Activated CD8-positive, alpha-beta memory T cell treated with anti-CD3 and anti-CD28 coated beads for 24 hours (primary cell): ENCODE measurements around the gene HDAC7.
"Not testable (repeated sequence)": the region's sequence is repeated elsewhere in the genome, so short reads cannot be mapped to it uniquely, and the experiment has no call there.

Experiments used
- DNase-seq: peaks from one replicate; pipeline ENCODE4 v3.0.0-alpha.2; 2020

The HDAC7 gene

DNA sequence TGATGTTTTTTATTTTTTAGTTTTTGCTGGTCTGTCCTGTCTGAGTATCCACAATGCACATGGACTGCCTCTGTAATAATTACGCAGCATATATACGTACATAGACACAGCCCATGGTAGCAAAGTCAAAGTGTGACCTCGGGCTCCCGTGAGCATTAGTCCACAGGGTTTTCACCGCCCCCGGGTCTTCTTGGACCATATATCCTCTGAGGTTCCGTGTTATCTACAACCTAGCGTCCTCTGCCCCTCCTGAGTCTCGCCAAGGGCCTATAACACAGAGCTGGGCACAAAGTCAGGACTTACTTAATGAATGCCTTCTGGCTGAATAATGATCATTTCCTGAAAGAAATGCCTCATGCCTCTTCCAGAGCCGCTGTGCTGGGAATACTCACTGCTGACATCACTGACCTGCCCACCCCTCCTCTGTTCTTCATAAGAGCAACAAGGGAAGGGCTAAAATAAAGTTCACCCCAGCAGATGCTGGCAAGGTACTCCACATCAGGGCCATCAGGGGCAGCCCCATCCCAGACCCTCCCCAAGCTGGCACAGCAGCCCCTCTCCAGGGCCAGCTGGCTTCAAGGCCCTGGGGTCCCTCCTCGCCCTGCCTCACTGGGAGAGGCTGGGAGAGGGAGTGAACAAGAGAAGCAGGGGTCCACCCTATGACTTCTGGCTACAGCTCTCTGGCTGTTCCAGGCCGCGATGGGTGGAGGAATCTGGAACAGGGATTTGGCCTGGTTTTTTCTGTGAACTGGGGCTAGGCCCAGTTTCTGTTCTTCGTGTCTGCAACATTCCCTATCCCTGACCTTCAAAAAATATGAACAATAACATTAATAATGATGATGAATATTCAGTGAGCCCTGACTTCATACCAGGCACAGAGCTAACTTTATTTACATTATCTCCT is 7.9 kb downstream of the HDAC7 start:
- no peak for DNase-seq

GRCh38 chr12:47811072-47811396 is 8.7 kb downstream of the HDAC7 start:
- no peak for DNase-seq

DNA sequence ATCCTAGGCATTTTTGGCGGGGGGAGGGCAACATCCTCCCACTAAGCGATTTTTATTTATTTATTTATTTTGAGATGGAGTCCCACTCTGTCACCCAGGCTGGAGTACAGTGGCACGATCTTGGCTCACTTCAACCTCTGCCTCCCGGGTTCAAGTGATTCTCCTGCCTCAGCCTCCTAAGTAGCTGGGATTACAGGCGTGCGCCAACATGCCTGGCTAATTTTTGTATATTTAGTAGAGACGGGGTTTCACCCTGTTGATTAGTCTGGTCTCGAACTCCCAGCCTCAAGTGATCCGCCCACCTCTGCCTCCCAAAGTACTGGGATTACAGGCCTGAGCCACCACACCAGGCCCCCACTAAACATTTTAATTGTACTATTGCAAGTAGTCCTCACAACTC is 10.2 kb downstream of the HDAC7 start:
- not testable (repeated sequence) for DNase-seq

DNA sequence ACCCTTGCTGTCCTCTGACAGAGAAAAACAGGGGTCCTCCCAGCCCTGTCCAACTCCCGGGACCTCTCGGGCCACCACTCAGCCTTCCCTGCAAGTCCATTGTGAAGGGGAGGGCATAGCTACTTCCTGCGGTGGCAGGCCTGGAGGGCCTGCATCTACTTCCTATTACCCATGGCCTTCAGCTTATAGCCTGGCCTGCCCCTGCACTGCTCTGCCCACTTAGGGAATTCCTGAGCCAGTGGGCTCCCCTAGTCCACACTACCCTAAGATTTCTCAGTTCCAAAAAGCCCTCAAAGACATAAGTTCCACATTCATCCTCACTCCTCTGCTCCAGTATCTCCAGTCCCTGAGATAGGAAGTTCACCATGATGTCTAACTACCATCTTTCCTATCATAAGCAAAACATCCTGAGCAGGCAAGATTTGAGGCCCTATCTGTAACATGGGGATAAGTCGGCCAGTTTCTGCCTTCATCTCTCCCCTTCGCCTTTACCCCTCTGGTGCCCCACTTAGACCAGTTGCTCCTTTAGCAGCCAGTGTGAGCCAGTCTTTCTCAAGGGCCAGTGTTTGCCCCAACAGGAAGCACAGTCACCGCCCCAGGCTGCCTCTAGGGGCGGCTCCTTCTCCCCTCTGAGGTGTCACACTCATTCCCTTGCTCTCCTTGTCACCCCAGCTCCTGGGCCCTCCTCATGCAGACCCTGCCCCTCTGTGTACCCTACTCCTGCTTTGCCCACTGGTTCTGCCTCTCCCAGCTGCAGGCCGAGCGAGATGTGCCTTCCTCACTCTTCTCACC is 10.9 kb downstream of the HDAC7 start:
- DNase-seq = peak; percentile 80

GRCh38 chr12:47808050-47808449 is 11.7 kb downstream of the HDAC7 start:
- DNase-seq = peak; percentile 90

DNA sequence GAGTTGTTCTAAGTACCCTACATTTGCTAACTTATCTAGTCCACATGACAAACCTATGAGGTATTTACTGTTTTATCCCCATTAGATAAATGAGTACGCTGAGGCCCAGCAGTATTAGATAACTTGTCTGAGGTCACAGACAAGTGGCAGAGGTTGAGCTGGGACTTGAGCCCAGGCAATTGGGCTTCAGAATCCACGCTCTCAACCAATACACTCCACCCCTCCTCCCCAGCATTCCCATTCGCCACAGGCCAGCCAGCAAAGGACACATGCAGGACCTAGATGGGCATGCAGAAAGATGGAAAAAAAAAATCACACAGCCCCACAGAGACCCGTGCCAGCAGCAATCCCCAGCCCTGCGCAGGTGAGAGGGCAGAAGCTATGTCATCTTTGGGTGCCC is 12.4 kb downstream of the HDAC7 start:
- no peak for DNase-seq

DNA sequence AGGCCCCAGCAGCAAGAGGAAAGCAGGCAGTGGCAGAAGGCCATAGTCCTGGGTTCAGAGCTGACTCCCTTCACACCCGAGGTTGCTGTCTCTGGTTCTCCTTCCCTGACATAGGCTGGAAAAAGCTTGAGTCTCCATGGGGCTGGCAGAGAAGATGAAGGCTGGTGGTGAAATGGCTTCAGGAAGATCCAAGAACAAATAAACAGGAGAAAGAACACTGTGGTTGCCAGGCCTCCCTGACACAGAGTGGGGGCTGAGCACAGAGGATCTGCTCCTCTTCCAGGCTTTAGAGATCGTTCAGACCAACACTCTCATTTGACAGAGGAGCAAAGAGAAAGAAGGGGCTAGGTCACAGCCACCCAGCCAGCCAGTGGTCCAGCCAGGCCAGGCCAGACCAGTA is 14.3 kb downstream of the HDAC7 start:
- no peak for DNase-seq

- DNase-seq = no peak
Measured at GRCh38 chr12:47804171-47804570, 15.5 kb downstream of the HDAC7 start.

DNA sequence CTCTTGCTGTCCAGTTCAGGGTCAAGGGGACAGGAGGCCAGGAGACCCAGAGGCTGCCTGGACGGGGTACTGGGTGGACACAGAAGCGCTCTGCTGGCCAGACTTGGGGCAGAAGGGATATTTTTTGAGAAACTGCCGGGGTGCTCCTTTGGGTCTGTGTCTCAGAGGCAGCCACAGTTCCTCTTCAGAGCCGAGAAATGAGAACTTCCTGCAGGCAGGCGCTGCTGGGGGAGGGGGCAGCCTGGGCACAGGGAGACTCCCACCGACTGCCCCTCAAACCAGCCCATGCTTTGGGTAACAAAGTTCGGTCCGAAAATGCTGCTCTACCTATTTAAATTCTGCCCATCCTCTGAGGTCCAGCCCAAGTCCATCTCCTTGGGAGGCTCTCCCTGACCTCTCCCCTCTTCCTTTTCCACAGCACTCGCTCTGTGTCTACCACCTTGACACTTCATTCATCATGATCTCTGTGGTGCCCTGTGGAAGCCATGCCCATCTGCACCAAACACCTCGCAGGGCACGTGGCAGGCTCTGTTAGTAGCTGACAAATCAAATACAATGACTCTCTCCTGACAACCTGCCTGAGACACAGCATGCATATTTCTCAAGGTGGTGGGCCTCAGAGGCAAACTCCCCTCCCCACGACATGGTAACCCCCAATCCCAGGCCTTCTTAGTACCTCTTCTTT is 16.4 kb downstream of the HDAC7 start:
- no peak for DNase-seq

GRCh38 chr12:47802312-47802711 is 17.4 kb downstream of the HDAC7 start:
- DNase-seq = no peak

- no peak for DNase-seq
Measured at GRCh38 chr12:47801904-47802246, 17.8 kb downstream of the HDAC7 start.

DNA sequence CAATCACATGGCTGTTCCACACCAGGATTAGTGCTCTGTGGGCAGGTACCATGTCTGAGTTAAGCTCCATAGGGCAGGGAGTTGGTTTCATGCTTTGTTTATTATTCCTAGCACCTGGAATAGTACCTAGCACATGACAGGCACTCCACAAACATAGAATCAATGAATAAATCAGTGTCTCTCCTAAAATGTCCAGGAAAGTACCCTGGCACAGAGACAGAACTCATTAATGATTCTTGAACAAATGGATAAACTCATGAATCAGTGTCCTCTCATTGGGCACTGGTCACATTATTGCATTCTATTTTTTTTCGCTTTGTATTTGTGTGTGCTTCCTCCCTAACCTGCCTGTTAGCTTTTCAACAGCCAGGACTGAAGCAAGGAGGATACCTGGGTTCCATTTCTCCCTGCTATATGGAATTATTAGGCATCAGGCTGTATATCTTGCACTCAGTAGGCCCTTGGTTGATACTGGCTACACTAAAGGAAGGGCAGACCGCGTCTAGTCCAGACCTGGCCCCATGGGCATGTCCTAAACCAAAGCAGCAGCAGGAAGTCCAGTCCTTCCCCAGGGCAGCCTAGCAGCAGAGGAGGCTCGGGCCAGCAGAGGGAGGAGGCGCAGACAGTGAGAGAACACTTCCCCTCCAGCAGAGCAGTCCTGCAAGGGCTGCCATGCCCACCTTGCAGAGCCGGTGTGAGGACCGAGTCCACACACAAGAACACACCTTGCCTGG is 18.4 kb downstream of the HDAC7 start:
- DNase-seq = no peak

- DNase-seq = no peak
Measured at GRCh38 chr12:47800582-47800981, 19.1 kb downstream of the HDAC7 start.

DNA sequence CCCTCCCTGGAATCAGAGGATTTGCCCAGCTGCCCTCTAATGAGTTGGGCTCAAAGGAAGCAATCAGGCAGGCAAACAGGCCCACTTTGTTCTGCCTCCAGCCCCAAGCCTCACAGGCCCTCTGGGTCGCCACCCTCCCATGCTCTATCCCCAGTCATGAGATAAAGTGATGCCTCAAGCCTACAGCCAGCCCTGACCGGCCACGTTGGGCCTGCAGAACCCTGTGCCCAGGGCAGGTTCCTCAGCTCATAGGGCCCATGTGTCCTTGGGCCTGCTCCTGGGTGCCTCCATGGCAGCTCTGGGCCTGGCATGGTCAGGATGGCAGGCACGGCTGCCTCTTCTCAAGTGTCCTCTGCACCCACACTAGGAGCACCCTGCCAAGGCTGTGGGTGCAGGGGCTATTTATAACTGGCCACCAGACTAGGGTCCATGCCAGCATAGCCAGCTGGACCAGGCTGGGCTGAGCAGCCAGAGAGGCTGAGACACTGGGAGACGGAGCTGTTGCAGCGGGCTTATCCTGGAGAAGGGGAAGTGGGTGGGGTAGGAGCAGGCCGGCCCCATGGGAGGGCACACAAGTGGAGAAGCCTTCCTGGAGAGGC is 20.2 kb downstream of the HDAC7 start:
- DNase-seq = no peak

DNA sequence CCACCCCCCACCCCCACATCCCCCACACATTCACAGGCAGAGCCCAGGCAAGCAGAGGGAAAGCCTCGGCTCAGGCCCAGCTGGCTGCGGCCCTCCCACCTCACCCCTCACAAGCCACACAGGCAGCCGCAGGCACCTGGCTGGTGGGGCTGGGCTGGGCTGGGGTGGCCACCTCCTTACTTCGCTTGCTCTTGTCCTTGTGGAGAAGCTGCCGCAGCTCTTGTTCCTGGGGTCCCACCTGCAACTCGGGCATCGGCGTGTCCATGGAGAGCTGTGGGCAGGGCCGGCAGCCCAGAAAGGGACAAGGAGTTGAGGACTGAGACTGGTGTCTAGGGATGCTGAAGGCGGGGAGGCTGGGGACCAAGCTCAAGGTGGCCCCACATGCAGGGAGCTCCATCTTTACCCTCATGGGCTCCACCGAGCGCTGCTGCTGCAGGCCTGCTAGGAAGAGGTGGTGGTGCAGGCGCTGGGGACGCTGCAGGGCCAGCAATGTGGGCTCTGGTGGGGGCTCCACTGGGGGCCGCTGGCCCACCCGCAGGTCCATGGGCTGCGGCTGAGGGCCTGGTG is 21.2 kb downstream of the HDAC7 start:
- no peak for DNase-seq

DNA sequence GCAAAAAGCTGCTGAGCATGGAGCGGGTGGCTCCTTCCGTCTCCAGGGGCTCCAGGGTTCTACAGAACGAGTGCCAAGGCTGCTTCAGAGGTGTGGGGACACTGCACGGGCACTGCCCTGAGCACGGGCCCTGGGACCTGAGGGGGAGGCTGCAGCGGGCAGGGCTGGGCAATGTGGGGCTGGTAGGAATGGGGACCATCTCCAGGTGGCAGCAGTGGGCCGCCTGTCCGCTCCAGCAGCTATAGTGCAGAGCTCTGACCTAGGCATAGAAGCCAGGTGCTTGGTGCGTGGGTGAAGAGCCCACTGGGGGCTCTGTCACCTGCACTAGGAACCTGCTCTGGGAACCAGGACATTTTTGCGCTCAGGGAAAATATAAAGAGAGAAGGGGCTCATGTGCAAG is 22.3 kb downstream of the HDAC7 start:
- DNase-seq = no peak

DNA sequence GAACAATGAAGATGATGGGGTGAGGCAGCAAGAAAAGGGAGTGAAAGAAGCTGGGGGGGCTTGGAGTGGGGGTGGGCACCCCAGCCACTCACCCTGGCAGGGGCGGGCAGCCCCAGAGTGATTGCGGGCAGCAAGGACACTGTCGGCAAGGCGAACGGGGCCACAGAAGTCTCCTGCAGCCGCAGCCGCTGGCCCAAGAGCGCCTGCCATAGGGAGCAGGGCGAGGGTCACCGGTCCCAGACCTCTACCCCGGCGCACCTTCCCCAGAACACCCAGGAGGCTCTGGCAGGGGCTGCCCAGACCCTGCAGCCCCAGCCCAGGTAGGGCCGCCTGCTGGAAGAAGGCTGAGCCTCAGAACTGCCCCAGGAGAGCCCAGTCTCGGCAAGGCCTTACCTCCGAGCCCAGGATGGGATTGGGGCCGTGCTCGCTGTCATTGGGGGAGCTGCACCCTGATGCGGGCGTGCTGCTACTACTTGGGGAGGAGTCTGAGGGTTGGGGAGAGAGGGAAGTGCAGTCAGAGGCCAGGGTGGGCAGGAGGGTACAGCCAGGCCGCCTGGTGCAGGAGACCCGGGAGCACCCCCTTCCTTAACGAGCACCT is 23.8 kb downstream of the HDAC7 start:
- no peak for DNase-seq

DNA sequence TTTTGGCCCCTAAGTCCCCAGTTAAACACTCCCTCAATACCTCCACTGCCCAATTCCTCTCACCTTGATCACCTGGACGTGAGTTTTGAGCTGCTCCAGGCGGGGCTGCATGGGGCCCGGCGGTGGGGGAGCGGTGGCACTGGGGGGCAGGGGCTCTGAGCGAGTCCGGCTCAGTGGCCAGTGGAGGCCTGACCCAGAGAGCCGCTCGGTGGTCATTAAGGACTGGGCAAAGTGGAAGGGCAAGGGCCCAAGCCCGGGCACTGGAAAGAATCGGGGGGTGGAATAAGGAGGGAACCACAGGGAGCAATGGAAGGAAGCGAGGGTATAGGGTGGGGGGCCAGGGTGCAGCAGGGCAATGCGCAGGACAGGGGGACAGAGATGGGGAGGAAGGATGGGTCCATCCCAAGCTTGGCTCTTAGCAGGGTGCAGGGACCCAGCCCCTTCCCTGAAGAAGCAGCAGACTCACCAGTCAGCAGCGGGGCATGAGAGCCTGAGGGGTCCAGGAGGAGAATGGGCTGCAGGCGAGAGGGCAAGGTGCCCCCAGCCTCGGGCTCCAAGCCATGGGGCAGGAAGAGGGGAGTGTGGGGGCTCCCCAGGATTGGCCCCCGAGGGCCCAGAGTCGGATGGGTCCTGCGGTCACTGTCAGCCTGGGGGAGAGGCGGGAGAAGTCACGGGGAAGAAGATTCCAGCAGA is 24.4 kb downstream of the HDAC7 start:
- DNase-seq = no peak

- no peak for DNase-seq
Measured at GRCh38 chr12:47794679-47795078, 25.0 kb downstream of the HDAC7 start.

DNA sequence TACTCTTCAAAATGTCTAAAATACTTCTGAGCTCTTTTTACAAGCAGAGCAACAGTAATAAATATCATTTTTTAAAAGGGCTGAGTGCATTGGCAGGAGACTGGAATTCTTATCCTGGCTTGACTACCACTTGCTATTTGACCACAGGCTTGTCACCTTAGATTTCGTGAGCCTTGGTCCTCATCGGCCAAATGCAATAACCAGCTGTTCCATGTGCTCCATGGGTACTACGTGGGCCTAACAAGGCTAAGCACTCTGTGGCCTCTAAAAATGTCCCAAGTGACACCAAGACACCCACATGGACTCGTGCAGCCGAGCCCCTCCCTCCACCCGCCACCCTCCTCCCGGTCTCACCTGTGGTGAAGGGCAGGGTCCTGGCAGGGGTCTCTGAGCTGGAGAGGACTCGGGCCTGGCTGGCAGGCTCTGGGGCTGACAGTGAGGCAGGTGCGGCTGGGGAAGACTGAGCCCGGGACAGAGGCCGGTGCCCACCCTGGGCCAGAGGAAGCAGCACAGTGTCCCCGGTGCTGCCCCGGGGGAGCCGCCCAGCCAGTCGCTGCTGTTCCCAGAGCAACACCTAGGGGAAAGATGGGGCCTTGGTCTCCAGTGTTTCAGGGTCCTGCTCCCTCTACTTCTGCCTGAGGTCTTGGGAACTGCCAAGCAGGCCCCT is 26.6 kb downstream of the HDAC7 start:
- no peak for DNase-seq

- no peak for DNase-seq
Measured at GRCh38 chr12:47791874-47792273, 27.8 kb downstream of the HDAC7 start.
